Measurements from ENCODE around the gene CAPN1.

GRCh38 chr11:65132988-65133700 lies 48.6 kb upstream of the CAPN1 start:
- no peak for TF ChIP-seq CTCF (conservative IDR thresholded peaks at IDR 0.05 in 1 of 2, IDR thresholded peaks at IDR 0.05 in 1 of 2; ENCODE audit: extremely low read depth in 1 of 2, insufficient read depth in 1 of 2, low read depth in 1 of 2, low read length in 2 of 2)
- TF ChIP-seq EZH2 (IDR thresholded peaks at IDR 0.05; ENCODE audit: borderline replicate concordance, low read length): no peak

Data from mammary epithelial cell (primary cell).